Endothelial cell of umbilical vein (primary cell): ENCODE results near the gene GADD45A. TPM values are rescaled to one million over a fixed set of nuclear protein-coding genes. Genes with fewer than 3 reads are reported as not detected.

Experiments used
- BruUV-seq: library from RNA; stranded (reverse); fragments of 400-500 nt; replicated peaks from 2 replicates; lab custom pipeline; 2021; lab: Mats Ljungman, UMichigan
- CTCF ChIA-PET: fragments of 300-600, 350-600 bp; sonication (Branson Sonifier 250); formaldehyde crosslinking; loops from one replicate; lab custom pipeline; 2021; ENCODE audit warnings: antibody characterized with exemption, inconsistent platforms; lab: Charles Lee
- POLR2A ChIA-PET: fragments of 300-600, 350-600 bp; sonication (Branson Sonifier 250); formaldehyde crosslinking; loops from one replicate; lab custom pipeline; 2021; ENCODE audit warnings: antibody characterized with exemption, inconsistent platforms; lab: Charles Lee
- DNase-seq: peaks from one replicate; pipeline ENCODE4 v3.0.0-alpha.2; 2011; ENCODE audit warnings: low read depth, low spot score
- FAIRE-seq: peaks from 2 replicates; lab custom pipeline; 2011; peaks lifted over from hg19 to GRCh38; lab: Jason Lieb, UNC
- H2AFZ ChIP-seq: 2 replicates; pipeline ENCODE4 v1.6.0; 2012; ENCODE audit warnings: low read depth, low read length, control low read depth, inconsistent platforms
- H3K27ac ChIP-seq: 2 replicates; pipeline ENCODE4 v1.5.1; 2011; ENCODE audit warnings: low read depth, mild to moderate bottlenecking, control low read depth, low read length, moderate library complexity; ENCODE audit not compliant: insufficient read depth
- H3K27me3 ChIP-seq, 2 experiments: 2 replicates each; pipeline versions ENCODE4 v1.6.0 to v1.6.1; 2011; ENCODE audit warnings: low read length in 2 of 2, mixed read lengths in 1 of 2; ENCODE audit not compliant: control insufficient read depth in 2 of 2, insufficient read depth in 2 of 2
- H3K36me3 ChIP-seq, 2 experiments: 2 replicates in 1 of 2; 3 replicates in 1 of 2; pipeline ENCODE4 v1.5.1; 2011; ENCODE audit warnings: low read length in 2 of 2, mild to moderate bottlenecking in 1 of 2, moderate library complexity in 1 of 2; ENCODE audit not compliant: control insufficient read depth in 2 of 2, insufficient read depth in 2 of 2; ENCODE audit errors: extremely low read depth in 1 of 2
- H3K4me1 ChIP-seq: 3 replicates; pipeline ENCODE4 v1.5.1; 2011; ENCODE audit warnings: mild to moderate bottlenecking, low read length; ENCODE audit not compliant: control insufficient read depth, insufficient read depth; ENCODE audit errors: extremely low read depth
- H3K4me2 ChIP-seq: 2 replicates; pipeline ENCODE4 v1.6.1; 2011; ENCODE audit warnings: low read length, control low read depth, mixed read lengths; ENCODE audit not compliant: insufficient read depth
- H3K4me3 ChIP-seq, 3 experiments: fragments of 200-600 bp in 1 of 3; sonication (generic), shearing (Covaris generic) in 1 of 3; replicated peaks in 1 of 3; 2 replicates each; pipeline ENCODE4 v1.5.1; 2011 to 2016; ENCODE audit warnings: control low read depth in 3 of 3, low read length in 3 of 3, mild to moderate bottlenecking in 2 of 3, inconsistent platforms in 1 of 3, low read depth in 1 of 3, moderate library complexity in 1 of 3; ENCODE audit not compliant: insufficient read depth in 1 of 3
- H3K79me2 ChIP-seq: 2 replicates; pipeline ENCODE4 v1.6.0; 2012; ENCODE audit warnings: low read length, inconsistent platforms; ENCODE audit not compliant: control insufficient read depth, insufficient read depth
- H3K9ac ChIP-seq: replicated peaks from 2 replicates; pipeline ENCODE3; 2011; ENCODE audit warnings: low read length, control low read depth; ENCODE audit not compliant: insufficient read depth; ENCODE audit errors: extremely low read depth
- H3K9me1 ChIP-seq: replicated peaks from 3 replicates; pipeline ENCODE4 v1.6.0; 2011; ENCODE audit warnings: mild to moderate bottlenecking, low read length; ENCODE audit not compliant: control insufficient read depth, insufficient read depth; ENCODE audit errors: extremely low read depth
- H3K9me3 ChIP-seq: replicated peaks from 2 replicates; pipeline ENCODE4 v1.5.1; 2012; ENCODE audit warnings: low read length, inconsistent platforms; ENCODE audit not compliant: control insufficient read depth, insufficient read depth
- H4K20me1 ChIP-seq: replicated peaks from 2 replicates; pipeline ENCODE3; 2011; ENCODE audit warnings: mild to moderate bottlenecking, low read length; ENCODE audit not compliant: control insufficient read depth, insufficient read depth; ENCODE audit errors: extremely low read depth
- CTCF ChIP-seq, 2 donors: IDR thresholded peaks; 1 replicate in 1 of 2; 2 replicates in 1 of 2; pipeline ENCODE4 v1.5.1; 2011; ENCODE audit warnings: low read length in 2 of 2, mild to moderate bottlenecking in 2 of 2, moderate library complexity in 2 of 2, control low read depth in 1 of 2, inconsistent platforms in 1 of 2, low read depth in 1 of 2; ENCODE audit not compliant: insufficient read depth in 1 of 2; ENCODE audit errors: extremely low read depth in 1 of 2
- EZH2 ChIP-seq: IDR thresholded peaks from 2 replicates; pipeline ENCODE4 v1.6.1; 2012; ENCODE audit warnings: borderline replicate concordance, low read depth, mild to moderate bottlenecking, moderate library complexity, low read length, inconsistent platforms; ENCODE audit not compliant: severe bottlenecking
- FOS ChIP-seq: IDR thresholded peaks from 2 replicates; pipeline ENCODE4 v1.6.1; 2011; ENCODE audit warnings: mild to moderate bottlenecking, low read length, moderate library complexity, borderline replicate concordance; ENCODE audit not compliant: insufficient read depth
- GATA2 ChIP-seq: IDR thresholded peaks from 2 replicates; pipeline ENCODE4 v1.7.0; 2011; ENCODE audit warnings: low read depth, mild to moderate bottlenecking, moderate library complexity, mixed read lengths, low read length; ENCODE audit not compliant: insufficient read length, insufficient read depth
- JUN ChIP-seq: IDR thresholded peaks from 2 replicates; pipeline ENCODE4 v1.6.1; 2011; ENCODE audit warnings: borderline replicate concordance, low read depth; ENCODE audit not compliant: insufficient read length, insufficient read depth
- MAX ChIP-seq: IDR thresholded peaks from 2 replicates; pipeline ENCODE4 v1.6.1; 2011; ENCODE audit not compliant: insufficient read depth, insufficient read length
- MYC ChIP-seq: IDR thresholded peaks from one replicate; pipeline ENCODE4 v1.6.1; 2011; ENCODE audit warnings: mild to moderate bottlenecking, low read depth, low read length
- POLR2A ChIP-seq: IDR thresholded peaks from 2 replicates; pipeline ENCODE4 v1.6.1; 2012; ENCODE audit warnings: low read depth, mild to moderate bottlenecking, control low read depth, low read length
- POLR2AphosphoS5 ChIP-seq: IDR thresholded peaks from 2 replicates; pipeline ENCODE4 v1.6.1; 2012; ENCODE audit warnings: low read depth, mild to moderate bottlenecking, control low read depth, low read length, moderate library complexity; ENCODE audit not compliant: insufficient read depth
- dilution Hi-C: fragments of 300-500 bp; cut with MboI; formaldehyde crosslinking; loops from one replicate; pipeline ENCODE4 v1.15.0; 2019; ENCODE audit warnings: low sequenced_read_pairs; ENCODE audit not compliant: extremely low pct_ligation_motif_present
- intact Hi-C: fragments of 100-400 bp; cut with micrococcal nuclease; formaldehyde crosslinking; loops from one replicate; pipeline ENCODE4 v1.10.0; 2022
- polyA plus RNA-seq, 4 experiments: library from polyadenylated mRNA; depleted of rRNA in 3 of 4; stranded (reverse) in 3 of 4; unstranded in 1 of 4; fragments of >200 nt; gene quantifications; 2 replicates each; pipeline versions ENCODE4 v1.2.1 to v1.2.3, GENCODE V29; 2011 to 2012; ENCODE audit warnings: missing spikeins in 1 of 4
- total RNA-seq: library from RNA; stranded (reverse); gene quantifications from 2 replicates; pipeline ENCODE4 v1.2.3, GENCODE V29; 2021

Gene GADD45A
- total and polyA plus RNA-seq, 2 donors (not counting 3 experiments of a cell fraction or from before 2014, with no cell fraction given) = 77.4 to 87.6 TPM

DNA sequence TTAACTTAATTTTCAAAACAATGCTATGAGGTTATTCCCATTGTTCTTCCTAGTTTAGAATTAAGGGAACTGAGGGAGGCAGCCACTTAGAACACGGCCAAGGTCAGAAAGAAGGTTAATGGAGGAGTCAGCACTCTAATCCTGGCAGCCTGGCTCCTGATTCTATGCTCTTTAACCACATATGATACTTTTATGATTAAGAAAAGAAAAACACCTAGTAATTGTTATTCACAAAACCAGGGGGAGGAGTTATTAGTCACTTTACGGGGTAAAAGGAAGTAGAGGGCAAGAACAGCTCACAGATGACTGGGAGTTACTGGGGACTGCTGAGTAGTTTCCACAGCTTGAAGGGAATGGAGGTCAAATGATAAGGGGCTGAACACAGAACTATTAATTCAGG lies 38.6 kb downstream of the GADD45A start:
- Histone ChIP-seq H3K36me3 (peaks cover 0 to 2% of the 10 kb centered on the region in 2 experiments), H3K27me3 (no peaks in the 10 kb centered on the region), H3K4me3 (peak overlapping the region in 1 of 3 experiments; percentile 17), H3K4me1 (peaks cover 68% of the 10 kb centered on the region), H3K9me3 (no peaks in the 10 kb centered on the region), H3K27ac (peak overlapping the region; percentile 95), H2AFZ (no peak overlapping the region), H3K9ac (peak overlapping the region; percentile 67), H3K9me1 (no peaks in the 10 kb centered on the region), H3K79me2 (peaks cover 29% of the 10 kb centered on the region), H4K20me1 (no peaks in the 10 kb centered on the region), H3K4me2 (peak overlapping the region; percentile 63)
- ChIA-PET POLR2A (interaction anchor here (1.0 to 1.8 kb wide), 4 partner anchors 10 to 39 kb away, joined by 3 to 7 read pairs (median 6); partner anchors contain the start of gene GADD45A), CTCF (interaction anchor here (1.0 to 2.9 kb wide), 10 partner anchors 10 to 191 kb away, joined by 3 to 16 read pairs (median 6); no protein-coding TSS in a partner anchor)
- TF ChIP-seq JUN (peak; percentile 77), FOS (peak; percentile 97), MAX (no peak), EZH2 (no peak), POLR2A (peak; percentile 40), MYC (no peak), GATA2 (peak; percentile 92), POLR2AphosphoS5 (peak; percentile 71), CTCF (IDR thresholded peaks at IDR 0.05; ENCODE audit: extremely low read depth in 1 of 2, insufficient read depth in 1 of 2, low read depth in 1 of 2, low read length in 2 of 2) (no peak)
- FAIRE-seq (peak; percentile 85), DNase-seq (peak; percentile 97)
- BruUV-seq = no TSS peak
- dilution Hi-C loops = no loop called here
- intact Hi-C loops = loop anchor here (1.0 to 10.0 kb wide), 4 partner anchors 10 to 459 kb away; no protein-coding TSS in a partner anchor
